HepG2 (cell line): ENCODE results near the gene SUCLG1.

Source experiments
- BORCS8-MEF2B ChIP-seq: sonication (generic); formaldehyde crosslinking; IDR thresholded peaks from 2 replicates; pipeline ENCODE4 v1.8.0; 2022; ENCODE audit warnings: mild to moderate bottlenecking, missing genetic modification reagents
- DNMT3B ChIP-seq: conservative IDR thresholded peaks from 2 replicates; pipeline ENCODE4 v1.6.1; 2016; ENCODE audit warnings: missing biosample characterization, control low read depth
- DPF2 ChIP-seq: sonication (generic); formaldehyde crosslinking; IDR thresholded peaks from 2 replicates; pipeline ENCODE4 v1.4.0; 2020; ENCODE audit warnings: mild to moderate bottlenecking, low read depth, missing genetic modification reagents, borderline replicate concordance
- NR2C2 ChIP-seq: sonication (generic); formaldehyde crosslinking; IDR thresholded peaks from 2 replicates; pipeline ENCODE4 v1.4.0; 2020; ENCODE audit warnings: missing genetic modification reagents, mild to moderate bottlenecking, moderate library complexity, borderline replicate concordance
- RAD21 ChIP-seq: fragments of 450-650 bp; formaldehyde crosslinking; IDR thresholded peaks from 2 replicates; pipeline ENCODE4 v1.5.0; 2020; ENCODE audit warnings: mild to moderate bottlenecking
- TCF12 ChIP-seq, 2 experiments: fragments of 450-650 bp in 1 of 2; sonication (generic) in 1 of 2; formaldehyde crosslinking in 1 of 2; IDR thresholded peaks; 2 replicates each; pipeline versions ENCODE4 v1.6.1 to v1.8.0; 2017 to 2022; ENCODE audit warnings: antibody characterized with exemption in 1 of 2, mild to moderate bottlenecking in 1 of 2, missing genetic modification reagents in 1 of 2, moderate library complexity in 1 of 2
- ZNF792 ChIP-seq: IDR thresholded peaks from 2 replicates; pipeline ENCODE4 v1.6.1; 2016
- TF ChIP-seq, protein P1 (sequence below): sonication (generic); formaldehyde crosslinking; IDR thresholded peaks from 2 replicates; pipeline ENCODE4 v1.4.0; 2020; ENCODE audit warnings: mild to moderate bottlenecking, missing genetic modification reagents, borderline replicate concordance
- TF ChIP-seq, protein P2 (sequence below): sonication (generic); formaldehyde crosslinking; IDR thresholded peaks from 2 replicates; pipeline ENCODE4 v1.4.0; 2020; ENCODE audit warnings: missing genetic modification reagents
- TF ChIP-seq, protein P3 (sequence below): sonication (generic); formaldehyde crosslinking; IDR thresholded peaks from 2 replicates; pipeline ENCODE4 v1.9.0; 2021; ENCODE audit warnings: missing genetic modification reagents, borderline replicate concordance

GRCh38 chr2:84373866-84374265 is 85.2 kb downstream of the SUCLG1 start:
- TF ChIP-seq DNMT3B (CRISPR knock-in tag) (no peak), RAD21 (CRISPR knock-in tag) (no peak), BORCS8-MEF2B (CRISPR knock-in tag) (no peak), DPF2 (CRISPR knock-in tag) (no peak), ZNF792 (CRISPR knock-in tag) (no peak), NR2C2 (CRISPR knock-in tag) (no peak), TCF12 (IDR thresholded peaks at IDR 0.05) (no peak), TCF12 (CRISPR knock-in tag; IDR thresholded peaks at IDR 0.05) (no peak)
- TF ChIP-seq, protein P1, sequence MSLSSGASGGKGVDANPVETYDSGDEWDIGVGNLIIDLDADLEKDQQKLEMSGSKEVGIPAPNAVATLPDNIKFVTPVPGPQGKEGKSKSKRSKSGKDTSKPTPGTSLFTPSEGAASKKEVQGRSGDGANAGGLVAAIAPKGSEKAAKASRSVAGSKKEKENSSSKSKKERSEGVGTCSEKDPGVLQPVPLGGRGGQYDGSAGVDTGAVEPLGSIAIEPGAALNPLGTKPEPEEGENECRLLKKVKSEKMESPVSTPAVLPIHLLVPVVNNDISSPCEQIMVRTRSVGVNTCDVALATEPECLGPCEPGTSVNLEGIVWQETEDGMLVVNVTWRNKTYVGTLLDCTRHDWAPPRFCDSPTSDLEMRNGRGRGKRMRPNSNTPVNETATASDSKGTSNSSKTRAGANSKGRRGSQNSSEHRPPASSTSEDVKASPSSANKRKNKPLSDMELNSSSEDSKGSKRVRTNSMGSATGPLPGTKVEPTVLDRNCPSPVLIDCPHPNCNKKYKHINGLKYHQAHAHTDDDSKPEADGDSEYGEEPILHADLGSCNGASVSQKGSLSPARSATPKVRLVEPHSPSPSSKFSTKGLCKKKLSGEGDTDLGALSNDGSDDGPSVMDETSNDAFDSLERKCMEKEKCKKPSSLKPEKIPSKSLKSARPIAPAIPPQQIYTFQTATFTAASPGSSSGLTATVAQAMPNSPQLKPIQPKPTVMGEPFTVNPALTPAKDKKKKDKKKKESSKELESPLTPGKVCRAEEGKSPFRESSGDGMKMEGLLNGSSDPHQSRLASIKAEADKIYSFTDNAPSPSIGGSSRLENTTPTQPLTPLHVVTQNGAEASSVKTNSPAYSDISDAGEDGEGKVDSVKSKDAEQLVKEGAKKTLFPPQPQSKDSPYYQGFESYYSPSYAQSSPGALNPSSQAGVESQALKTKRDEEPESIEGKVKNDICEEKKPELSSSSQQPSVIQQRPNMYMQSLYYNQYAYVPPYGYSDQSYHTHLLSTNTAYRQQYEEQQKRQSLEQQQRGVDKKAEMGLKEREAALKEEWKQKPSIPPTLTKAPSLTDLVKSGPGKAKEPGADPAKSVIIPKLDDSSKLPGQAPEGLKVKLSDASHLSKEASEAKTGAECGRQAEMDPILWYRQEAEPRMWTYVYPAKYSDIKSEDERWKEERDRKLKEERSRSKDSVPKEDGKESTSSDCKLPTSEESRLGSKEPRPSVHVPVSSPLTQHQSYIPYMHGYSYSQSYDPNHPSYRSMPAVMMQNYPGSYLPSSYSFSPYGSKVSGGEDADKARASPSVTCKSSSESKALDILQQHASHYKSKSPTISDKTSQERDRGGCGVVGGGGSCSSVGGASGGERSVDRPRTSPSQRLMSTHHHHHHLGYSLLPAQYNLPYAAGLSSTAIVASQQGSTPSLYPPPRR (CRISPR knock-in tag): no peak
- TF ChIP-seq, protein P2, sequence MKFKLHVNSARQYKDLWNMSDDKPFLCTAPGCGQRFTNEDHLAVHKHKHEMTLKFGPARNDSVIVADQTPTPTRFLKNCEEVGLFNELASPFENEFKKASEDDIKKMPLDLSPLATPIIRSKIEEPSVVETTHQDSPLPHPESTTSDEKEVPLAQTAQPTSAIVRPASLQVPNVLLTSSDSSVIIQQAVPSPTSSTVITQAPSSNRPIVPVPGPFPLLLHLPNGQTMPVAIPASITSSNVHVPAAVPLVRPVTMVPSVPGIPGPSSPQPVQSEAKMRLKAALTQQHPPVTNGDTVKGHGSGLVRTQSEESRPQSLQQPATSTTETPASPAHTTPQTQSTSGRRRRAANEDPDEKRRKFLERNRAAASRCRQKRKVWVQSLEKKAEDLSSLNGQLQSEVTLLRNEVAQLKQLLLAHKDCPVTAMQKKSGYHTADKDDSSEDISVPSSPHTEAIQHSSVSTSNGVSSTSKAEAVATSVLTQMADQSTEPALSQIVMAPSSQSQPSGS (CRISPR knock-in tag): no peak
- TF ChIP-seq, protein P3, sequence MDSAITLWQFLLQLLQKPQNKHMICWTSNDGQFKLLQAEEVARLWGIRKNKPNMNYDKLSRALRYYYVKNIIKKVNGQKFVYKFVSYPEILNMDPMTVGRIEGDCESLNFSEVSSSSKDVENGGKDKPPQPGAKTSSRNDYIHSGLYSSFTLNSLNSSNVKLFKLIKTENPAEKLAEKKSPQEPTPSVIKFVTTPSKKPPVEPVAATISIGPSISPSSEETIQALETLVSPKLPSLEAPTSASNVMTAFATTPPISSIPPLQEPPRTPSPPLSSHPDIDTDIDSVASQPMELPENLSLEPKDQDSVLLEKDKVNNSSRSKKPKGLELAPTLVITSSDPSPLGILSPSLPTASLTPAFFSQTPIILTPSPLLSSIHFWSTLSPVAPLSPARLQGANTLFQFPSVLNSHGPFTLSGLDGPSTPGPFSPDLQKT (CRISPR knock-in tag): no peak
